ENCODE results near the gene CNTN6. TPM values are rescaled to one million over a fixed set of nuclear protein-coding genes. Genes with fewer than 3 reads are reported as not detected.

The CNTN6 gene
- polyA plus RNA-seq, 1 of the 3 experiments (the other 2 are of a cell fraction), result 0.02 TPM

DNA sequence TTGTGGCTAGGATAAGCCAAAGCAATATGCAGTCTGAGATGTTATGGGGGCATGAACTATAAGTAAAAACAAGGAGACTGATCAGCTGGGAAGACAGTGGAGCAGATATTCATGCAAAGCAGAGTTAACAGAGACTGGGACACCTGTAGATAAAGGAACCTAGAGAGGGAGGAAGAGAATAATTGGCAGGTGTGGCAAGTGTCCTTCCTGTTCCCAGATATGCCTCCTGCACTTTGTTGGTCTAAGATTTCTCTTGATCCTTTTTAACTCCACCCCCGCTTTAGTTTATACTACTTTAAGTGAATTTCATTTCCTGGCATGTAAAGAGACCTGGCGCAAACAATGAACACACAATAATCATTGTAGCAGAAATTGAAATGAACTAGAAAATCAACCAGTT, 169.4 kb downstream of the CNTN6 start (continued):
- TF ChIP-seq, protein P1, sequence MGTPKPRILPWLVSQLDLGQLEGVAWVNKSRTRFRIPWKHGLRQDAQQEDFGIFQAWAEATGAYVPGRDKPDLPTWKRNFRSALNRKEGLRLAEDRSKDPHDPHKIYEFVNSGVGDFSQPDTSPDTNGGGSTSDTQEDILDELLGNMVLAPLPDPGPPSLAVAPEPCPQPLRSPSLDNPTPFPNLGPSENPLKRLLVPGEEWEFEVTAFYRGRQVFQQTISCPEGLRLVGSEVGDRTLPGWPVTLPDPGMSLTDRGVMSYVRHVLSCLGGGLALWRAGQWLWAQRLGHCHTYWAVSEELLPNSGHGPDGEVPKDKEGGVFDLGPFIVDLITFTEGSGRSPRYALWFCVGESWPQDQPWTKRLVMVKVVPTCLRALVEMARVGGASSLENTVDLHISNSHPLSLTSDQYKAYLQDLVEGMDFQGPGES (IDR thresholded peaks at IDR 0.05; ENCODE audit: low read depth, low read length), result no peak
- TF ChIP-seq, protein P2, sequence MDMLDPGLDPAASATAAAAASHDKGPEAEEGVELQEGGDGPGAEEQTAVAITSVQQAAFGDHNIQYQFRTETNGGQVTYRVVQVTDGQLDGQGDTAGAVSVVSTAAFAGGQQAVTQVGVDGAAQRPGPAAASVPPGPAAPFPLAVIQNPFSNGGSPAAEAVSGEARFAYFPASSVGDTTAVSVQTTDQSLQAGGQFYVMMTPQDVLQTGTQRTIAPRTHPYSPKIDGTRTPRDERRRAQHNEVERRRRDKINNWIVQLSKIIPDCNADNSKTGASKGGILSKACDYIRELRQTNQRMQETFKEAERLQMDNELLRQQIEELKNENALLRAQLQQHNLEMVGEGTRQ (IDR thresholded peaks at IDR 0.05; ENCODE audit: borderline replicate concordance, low read depth, low read length), result no peak
- TF ChIP-seq CHD2 (IDR thresholded peaks at IDR 0.05; ENCODE audit: low read length, partially characterized antibody) (no peak), TCF12 (IDR thresholded peaks at IDR 0.05) (no peak), POLR2AphosphoS5 (IDR thresholded peaks at IDR 0.05; ENCODE audit: low read depth, low read length) (no peak)

DNA sequence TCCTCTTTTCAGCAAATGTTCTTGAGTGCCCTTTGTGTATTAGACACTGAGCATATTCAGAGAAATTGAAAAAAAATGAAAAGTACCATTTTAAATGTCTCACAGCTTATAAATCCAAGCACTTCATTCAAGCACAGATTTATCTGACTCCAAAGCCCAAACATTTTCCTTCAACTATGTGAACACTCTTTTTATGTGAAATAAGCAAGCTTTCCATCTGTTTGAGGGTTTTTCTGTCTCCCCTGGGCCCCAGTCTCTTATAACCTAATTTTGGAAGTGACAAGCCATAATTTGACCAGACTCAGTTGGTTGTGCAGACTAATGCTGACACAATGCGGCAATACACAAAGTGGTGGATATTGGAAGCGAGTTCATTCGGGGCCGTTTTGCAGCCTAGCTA, 170.3 kb downstream of the CNTN6 start:
- Histone ChIP-seq H3K27me3 (ENCODE audit: insufficient read depth) (no peaks in the 10 kb centered on the region), H3K36me3 (replicated peaks in 1 of 2; ENCODE audit: control insufficient read depth in 1 of 2, insufficient read depth in 2 of 2, low read length in 1 of 2) (no peaks in the 10 kb centered on the region), H2AFZ (ENCODE audit: low read depth) (no peak overlapping the region), H4K20me1 (ENCODE audit: insufficient read depth) (no peaks in the 10 kb centered on the region), H3K9me3 (no peaks in the 10 kb centered on the region), H3K79me2 (ENCODE audit: insufficient read depth) (no peaks in the 10 kb centered on the region), H3F3A (replicated peaks; ENCODE audit: insufficient read depth) (no peaks in the 10 kb centered on the region), H3K4me3 (ENCODE audit: low read depth in 2 of 2, low read length in 1 of 2) (no peak overlapping the region), H3K4me2 (no peak overlapping the region), H3K9me2 (no peaks in the 10 kb centered on the region), H3K4me1 (ENCODE audit: control insufficient read depth in 1 of 2, insufficient read depth in 2 of 2, low read depth in 1 of 2, low read length in 1 of 2) (no peaks in the 10 kb centered on the region), H3K9ac (no peak overlapping the region), H3K27ac (ENCODE audit: low read depth in 2 of 2, low read length in 1 of 2) (no peak overlapping the region)
- WGBS (ENCODE audit: low lambda C conversion rate), result 87% methylated on average over 4 of the region's 4 CpGs
- POLR2A ChIA-PET, result no interaction called here
- no peak for DNase-seq
- CTCF ChIA-PET, result no interaction called here
- TF ChIP-seq GATA2 (CRISPR knock-in tag; IDR thresholded peaks at IDR 0.05), result no peak
- TF ChIP-seq, protein P3, sequence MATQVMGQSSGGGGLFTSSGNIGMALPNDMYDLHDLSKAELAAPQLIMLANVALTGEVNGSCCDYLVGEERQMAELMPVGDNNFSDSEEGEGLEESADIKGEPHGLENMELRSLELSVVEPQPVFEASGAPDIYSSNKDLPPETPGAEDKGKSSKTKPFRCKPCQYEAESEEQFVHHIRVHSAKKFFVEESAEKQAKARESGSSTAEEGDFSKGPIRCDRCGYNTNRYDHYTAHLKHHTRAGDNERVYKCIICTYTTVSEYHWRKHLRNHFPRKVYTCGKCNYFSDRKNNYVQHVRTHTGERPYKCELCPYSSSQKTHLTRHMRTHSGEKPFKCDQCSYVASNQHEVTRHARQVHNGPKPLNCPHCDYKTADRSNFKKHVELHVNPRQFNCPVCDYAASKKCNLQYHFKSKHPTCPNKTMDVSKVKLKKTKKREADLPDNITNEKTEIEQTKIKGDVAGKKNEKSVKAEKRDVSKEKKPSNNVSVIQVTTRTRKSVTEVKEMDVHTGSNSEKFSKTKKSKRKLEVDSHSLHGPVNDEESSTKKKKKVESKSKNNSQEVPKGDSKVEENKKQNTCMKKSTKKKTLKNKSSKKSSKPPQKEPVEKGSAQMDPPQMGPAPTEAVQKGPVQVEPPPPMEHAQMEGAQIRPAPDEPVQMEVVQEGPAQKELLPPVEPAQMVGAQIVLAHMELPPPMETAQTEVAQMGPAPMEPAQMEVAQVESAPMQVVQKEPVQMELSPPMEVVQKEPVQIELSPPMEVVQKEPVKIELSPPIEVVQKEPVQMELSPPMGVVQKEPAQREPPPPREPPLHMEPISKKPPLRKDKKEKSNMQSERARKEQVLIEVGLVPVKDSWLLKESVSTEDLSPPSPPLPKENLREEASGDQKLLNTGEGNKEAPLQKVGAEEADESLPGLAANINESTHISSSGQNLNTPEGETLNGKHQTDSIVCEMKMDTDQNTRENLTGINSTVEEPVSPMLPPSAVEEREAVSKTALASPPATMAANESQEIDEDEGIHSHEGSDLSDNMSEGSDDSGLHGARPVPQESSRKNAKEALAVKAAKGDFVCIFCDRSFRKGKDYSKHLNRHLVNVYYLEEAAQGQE (IDR thresholded peaks at IDR 0.05; ENCODE audit: low read depth, low read length), result no peak
- no peak for TF ChIP-seq POLR2AphosphoS5 (IDR thresholded peaks at IDR 0.05; ENCODE audit: low read depth, low read length)
- TF ChIP-seq, protein P2 (IDR thresholded peaks at IDR 0.05; ENCODE audit: borderline replicate concordance, low read depth, low read length), result no peak
- no peak for TF ChIP-seq RAD21 (IDR thresholded peaks at IDR 0.05; ENCODE audit: low read length)
- no peak for TF ChIP-seq YY1 (IDR thresholded peaks at IDR 0.05; ENCODE audit: low read depth)
- TF ChIP-seq SMC3 (IDR thresholded peaks at IDR 0.05; ENCODE audit: low read depth, low read length), result no peak
- no peak for TF ChIP-seq JUND (IDR thresholded peaks at IDR 0.05)
- TF ChIP-seq, protein P1 (IDR thresholded peaks at IDR 0.05; ENCODE audit: low read depth, low read length), result no peak
- no peak for TF ChIP-seq NRF1 (IDR thresholded peaks at IDR 0.05; ENCODE audit: low read depth, low read length)
- no peak for TF ChIP-seq FOXJ3 (CRISPR knock-in tag; IDR thresholded peaks at IDR 0.05)
- TF ChIP-seq ELF1 (IDR thresholded peaks at IDR 0.05), result no peak
- TF ChIP-seq, protein P4, sequence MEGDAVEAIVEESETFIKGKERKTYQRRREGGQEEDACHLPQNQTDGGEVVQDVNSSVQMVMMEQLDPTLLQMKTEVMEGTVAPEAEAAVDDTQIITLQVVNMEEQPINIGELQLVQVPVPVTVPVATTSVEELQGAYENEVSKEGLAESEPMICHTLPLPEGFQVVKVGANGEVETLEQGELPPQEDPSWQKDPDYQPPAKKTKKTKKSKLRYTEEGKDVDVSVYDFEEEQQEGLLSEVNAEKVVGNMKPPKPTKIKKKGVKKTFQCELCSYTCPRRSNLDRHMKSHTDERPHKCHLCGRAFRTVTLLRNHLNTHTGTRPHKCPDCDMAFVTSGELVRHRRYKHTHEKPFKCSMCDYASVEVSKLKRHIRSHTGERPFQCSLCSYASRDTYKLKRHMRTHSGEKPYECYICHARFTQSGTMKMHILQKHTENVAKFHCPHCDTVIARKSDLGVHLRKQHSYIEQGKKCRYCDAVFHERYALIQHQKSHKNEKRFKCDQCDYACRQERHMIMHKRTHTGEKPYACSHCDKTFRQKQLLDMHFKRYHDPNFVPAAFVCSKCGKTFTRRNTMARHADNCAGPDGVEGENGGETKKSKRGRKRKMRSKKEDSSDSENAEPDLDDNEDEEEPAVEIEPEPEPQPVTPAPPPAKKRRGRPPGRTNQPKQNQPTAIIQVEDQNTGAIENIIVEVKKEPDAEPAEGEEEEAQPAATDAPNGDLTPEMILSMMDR (IDR thresholded peaks at IDR 0.05), result no peak
- TF ChIP-seq TAF1 (IDR thresholded peaks at IDR 0.05; ENCODE audit: borderline replicate concordance, low read depth, low read length), result no peak
- TF ChIP-seq CHD2 (IDR thresholded peaks at IDR 0.05; ENCODE audit: low read length, partially characterized antibody), result no peak
- TF ChIP-seq RXRA (IDR thresholded peaks at IDR 0.05; ENCODE audit: borderline replicate concordance, low read depth), result no peak
- no peak for TF ChIP-seq FOSL2 (IDR thresholded peaks at IDR 0.05; ENCODE audit: borderline replicate concordance, low read depth)
- no peak for TF ChIP-seq RCOR1 (IDR thresholded peaks at IDR 0.05; ENCODE audit: low read length)
- TF ChIP-seq GABPA (IDR thresholded peaks at IDR 0.05; ENCODE audit: low read depth), result no peak
- TF ChIP-seq, protein P5, sequence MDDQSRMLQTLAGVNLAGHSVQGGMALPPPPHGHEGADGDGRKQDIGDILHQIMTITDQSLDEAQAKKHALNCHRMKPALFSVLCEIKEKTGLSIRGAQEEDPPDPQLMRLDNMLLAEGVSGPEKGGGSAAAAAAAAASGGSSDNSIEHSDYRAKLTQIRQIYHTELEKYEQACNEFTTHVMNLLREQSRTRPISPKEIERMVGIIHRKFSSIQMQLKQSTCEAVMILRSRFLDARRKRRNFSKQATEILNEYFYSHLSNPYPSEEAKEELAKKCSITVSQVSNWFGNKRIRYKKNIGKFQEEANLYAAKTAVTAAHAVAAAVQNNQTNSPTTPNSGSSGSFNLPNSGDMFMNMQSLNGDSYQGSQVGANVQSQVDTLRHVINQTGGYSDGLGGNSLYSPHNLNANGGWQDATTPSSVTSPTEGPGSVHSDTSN (IDR thresholded peaks at IDR 0.05), result no peak
